ENCODE data around the gene TRIM37.
"Not testable (repeated sequence)": the region's sequence is repeated elsewhere in the genome, so short reads cannot be mapped to it uniquely, and the experiment has no call there.

TRIM37 gene

DNA sequence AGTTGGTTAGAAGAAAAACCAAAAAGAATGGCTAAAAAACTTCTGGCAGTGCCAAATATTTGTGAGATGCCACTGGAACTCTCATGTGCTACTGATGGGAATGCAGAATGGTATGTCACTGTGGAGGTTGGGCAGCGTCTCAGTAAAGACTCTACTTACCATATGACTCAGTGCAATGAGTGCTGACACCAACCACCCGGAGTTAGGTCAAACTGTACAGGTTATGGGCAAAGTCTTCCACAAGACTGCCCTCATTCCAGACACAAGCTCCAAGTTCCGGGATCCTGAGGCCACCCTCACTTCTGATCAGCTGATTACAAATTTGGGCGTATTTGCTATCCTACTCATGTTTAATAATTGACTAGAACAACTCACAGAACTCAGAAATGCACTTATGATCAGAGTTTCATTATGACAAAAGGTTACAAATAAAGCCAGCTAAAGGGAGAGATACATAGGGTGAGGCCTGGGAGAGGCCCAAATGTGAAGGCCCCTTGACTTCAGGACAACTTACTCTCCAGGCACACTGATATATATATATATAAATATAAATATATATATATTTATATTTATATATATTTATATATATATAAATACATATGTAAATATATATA lies 114.9 kb downstream of the TRIM37 start:
- DNase-seq, result no peak

DNA sequence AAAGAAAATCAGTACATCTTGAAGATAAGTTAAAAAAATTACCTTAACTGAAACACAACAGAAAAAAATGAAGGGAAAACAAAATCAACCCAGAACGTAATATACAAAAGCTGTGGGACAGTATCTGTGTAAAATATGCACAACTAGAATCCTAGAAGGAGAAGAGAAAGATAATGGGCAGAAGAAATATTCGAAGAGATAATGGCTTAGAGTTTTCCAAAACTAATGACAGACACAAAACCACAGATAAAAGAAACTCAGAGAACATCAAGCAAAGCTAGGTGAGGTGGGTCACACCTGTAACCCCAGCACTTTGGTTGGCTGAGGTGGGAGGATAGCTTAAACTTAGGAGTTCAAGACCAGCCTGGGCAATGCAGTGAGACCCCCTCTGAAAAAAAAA lies 117.1 kb downstream of the TRIM37 start:
- no peak for DNase-seq

DNA sequence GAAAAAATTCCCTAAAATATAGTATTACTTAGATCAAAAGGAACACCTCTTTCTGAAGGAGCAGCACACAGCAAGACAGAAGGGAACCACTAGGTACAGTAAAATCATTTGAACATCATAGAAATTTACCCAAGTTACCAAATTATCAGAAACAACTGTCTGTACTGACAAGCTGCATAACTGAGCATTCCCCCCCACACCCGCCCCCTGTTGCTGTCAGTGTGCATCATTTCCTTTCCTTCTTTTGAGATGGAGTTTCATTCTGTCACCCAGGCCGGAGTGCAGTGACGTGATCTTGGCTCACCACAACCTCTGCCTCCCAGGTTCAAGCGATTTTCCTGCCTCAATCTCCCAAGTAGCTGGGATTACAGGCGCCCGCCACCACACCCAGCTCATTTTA lies 120.7 kb downstream of the TRIM37 start:
- no peak for DNase-seq

DNA sequence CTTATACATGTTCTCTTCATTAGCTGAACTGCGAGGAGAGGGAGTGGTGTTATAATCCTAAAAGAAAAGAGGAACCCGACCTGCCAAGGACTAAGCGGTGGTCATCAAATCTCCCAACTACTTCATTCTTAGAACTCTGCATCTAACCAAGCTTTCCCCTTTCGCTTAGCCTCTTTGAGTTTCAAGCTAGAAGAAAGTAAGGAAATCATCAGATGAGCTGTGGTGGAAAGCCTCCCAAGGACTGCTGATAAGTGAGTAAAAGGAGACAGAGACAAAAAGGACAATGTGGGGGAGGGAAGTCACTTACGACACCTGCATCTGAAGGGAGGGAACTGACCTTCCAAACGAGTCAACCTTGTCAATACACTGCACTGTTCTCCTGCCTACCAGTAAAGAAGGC lies 121.3 kb downstream of the TRIM37 start:
- DNase-seq, result no peak

DNA sequence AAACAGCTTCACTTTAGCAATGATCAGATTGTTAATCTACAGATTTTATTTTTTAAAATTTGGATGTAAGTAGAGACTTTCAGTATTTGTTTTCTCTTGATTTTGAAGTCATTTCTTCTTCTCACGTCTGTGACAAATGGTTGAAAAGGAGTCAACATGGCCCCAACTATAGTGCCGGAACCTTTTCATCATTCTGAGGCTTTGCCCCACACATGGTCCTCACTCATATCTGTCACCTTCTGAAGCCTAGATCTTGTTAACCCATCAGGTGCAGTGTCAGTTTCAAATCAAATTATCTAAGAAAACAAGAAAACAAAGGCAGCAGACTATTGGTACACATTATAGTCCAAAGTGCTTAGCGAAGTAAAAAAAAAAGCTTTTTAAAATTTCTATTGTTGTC lies 124.1 kb downstream of the TRIM37 start:
- no peak for DNase-seq

DNA sequence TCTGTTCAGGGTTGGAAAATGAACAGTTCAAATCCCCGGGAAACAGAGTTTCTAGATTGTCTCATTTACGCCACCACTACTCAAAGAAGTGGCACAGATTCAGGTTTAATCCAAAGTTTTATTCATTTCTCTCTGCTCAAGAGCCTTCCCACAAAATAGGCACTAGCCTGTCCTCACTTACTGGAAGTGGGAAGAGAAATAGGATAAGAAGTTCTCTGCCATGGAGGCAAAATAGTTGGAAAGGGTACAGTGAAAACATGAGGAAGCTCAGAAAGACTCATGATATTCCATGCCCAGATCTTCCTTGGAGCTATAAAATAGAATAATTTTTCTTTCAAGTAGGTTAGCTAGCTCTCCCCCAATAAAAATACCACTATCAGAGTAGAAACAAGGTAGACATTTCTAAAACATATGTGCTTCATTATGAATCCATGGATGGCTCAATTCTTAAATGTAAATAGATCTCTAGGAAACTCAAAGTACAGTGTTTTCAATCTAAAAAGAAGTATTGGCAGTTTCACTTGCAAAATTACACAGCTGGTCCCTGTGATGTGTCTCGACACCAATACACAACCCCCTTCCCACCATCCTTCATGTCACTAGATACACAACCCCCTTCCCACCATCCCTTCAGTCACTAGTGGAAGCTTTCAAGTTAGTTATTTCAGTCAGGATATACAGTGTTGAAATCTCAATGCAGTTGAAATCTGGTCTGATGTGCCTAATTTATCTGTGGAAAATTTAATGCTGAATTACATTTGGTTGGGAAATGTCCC lies 125.8 kb downstream of the TRIM37 start:
- DNase-seq, result no peak

DNA sequence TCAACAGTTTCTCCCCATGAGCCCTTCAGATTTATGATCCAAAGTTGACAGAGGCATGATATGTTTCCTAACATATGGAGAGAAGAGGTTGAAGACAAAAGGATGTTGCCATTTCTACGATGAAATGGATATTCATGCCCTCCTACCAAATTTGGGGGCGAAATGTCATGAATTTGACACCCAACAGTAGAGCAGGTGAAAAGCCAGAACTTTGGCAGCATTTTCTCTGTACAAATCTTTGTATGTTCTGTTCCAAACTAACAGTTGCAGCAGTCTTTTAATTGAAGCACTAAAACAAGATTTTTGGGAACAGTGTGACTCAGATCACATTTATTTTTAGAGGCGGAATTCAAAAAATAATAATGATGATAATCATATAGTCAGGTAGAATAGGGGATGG lies 130.1 kb downstream of the TRIM37 start:
- DNase-seq, result no peak

DNA sequence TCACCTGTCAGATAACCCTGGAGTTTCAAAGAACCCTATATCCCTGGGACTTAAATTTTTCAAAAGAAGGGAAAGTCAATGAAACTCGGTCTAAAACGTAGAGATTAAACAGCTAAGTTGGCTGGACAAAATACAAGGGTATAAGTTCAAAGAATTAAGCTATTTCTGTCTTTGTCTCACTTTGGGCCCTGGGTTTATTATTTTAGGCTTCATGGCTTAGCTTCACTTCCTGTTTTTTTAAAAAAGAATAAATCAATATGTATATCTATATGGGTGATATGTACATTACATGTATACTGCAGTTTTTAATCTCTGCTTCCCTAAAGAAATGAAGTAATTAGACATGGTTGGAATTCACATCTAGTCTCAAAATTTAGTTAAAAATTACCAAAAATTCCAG lies 132.3 kb downstream of the TRIM37 start:
- no peak for DNase-seq

DNA sequence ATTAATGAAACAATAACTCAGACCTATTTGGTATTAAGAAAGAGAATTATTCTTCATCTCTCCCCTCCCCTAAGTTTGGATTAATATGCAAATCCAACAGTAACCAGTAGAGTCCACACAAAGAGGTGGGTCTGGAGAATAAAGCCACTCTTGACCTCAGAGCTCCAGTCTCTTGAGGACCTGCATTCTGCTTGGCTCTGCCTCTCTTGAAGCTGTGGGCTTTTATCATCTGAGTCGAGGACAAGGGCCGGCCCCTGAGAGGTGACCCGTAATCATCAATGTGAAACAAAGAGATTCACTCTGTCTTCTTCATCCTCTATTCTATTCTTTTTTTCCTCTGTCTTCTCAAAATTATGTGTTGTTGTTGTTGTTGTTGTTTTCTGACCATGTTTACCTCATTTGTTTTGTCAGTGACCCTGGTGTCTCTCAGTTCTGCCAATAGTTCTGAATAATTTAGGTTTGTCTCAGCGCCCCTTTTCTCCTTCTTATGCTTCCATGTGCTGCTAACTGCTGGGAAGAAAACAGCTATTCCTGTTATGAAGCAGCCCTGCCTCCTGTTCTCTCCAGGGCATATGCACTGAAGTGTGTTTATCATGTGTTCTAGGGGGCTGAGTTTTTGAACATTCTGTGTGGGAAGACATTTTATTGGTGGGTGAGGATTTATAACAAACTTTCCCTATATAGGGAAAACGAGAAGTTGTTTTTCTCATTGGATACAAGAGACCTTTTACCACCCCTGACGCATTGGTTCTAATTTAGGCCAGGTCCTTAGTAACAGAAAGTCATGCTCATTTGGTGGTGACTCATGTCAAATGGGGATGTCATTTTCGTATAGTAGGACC lies 135.8 kb downstream of the TRIM37 start:
- no peak for DNase-seq

DNA sequence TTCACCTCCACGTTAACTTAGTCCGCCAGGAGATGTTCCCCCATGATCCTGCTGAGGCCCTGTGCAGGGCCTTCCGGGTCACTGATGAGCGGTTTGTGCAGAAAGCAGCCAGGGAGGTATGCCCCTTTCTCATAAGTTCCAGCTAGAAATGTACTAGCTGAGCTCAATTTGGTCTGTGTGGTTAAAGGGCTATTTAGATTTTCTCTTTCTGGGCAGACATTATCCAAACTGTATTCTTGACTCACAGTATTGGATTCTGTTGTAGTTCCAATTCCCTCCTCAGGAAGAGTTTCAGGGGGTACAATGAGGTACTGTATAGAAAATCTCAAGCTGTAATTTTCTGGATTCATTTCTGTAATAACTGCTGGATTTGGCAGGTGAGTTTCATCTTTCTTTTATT lies 137.1 kb downstream of the TRIM37 start:
- DNase-seq, result no peak

DNA sequence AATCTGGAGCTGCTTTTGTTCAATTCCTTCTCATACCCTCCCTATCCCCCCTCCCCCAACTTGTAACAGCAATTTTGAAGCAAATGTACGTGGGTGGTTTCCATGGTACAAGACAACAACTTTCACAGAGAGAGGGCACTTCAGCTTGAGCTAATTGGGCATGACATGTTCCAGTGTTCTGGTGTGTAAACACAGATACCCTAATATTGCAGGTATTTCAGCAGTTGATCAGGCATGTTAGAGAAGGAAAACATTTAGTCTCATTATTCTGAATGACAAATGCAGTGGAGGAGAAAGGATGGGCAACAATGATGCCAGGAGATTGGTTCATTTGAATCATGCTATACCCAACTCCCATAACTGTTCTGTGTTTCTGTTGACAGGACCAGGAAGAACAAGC lies 137.5 kb downstream of the TRIM37 start:
- DNase-seq, result no peak

DNA sequence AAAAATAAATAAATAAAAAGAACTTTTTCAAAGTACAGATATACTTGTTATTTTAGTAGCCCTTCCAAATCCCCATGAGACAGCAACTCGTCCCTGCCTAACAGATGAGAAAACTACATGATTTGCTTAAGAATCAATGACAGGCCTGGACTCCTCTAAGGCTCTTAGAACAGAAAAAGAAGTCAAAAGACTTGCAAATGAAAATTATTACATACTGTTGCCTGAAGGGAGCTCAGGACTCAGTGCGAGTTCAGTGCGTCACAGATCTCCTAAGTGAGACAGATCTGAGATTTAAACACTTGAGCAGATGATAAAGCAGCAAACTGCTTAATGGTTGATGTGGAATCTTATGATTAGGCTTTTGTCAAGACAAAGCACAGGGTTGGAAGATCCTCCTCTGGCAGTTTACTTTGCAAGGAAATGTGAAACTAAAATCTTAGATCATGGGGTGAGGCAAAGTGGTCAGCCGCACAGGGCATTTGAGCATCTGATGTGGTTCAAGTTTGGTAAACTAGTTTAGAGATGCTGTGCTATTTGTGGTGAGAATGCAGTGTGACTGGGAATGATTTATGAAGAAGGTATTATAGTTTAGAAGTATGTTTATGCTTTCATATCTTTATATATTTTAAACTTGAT lies 138.1 kb downstream of the TRIM37 start:
- peak; percentile 56 for DNase-seq

DNA sequence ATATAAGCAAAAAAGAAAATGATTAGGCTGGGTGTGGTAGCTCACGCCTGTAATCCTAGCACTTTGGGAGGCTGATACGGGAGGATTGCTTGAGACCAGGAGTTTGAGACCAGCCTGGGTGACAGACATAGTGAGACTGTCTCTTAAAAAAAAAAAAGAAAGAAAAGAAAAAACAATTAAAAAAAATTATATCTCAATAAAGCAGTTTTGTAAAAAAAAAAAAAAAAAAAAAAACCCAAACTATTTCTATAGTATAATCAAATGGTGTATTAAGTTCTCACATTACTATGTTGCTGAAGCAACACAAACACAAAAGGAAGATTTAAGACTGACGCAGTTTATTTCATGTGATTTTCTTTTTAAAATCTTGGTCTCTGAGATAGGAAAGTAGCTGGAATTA lies 140.5 kb downstream of the TRIM37 start:
- no peak for DNase-seq

DNA sequence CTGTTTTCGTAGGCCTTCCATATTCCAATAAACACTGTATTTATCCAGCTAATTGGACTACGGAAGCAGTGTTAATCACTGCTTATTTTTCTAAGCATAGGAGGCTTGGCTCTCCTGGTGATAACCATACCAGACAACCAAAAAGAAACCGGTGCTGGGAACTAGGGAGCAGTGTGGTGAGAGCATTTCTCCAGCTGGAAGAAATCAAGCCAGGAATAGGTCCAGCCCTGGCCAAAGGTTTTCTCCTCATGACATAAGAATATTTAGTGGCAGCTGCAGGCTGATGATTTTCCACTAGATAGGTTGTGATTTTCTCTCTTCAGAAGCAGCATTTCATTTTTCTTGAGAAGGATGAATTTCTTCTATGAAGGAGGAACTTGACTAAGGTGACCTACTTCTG lies 141.5 kb downstream of the TRIM37 start:
- DNase-seq, result no peak

DNA sequence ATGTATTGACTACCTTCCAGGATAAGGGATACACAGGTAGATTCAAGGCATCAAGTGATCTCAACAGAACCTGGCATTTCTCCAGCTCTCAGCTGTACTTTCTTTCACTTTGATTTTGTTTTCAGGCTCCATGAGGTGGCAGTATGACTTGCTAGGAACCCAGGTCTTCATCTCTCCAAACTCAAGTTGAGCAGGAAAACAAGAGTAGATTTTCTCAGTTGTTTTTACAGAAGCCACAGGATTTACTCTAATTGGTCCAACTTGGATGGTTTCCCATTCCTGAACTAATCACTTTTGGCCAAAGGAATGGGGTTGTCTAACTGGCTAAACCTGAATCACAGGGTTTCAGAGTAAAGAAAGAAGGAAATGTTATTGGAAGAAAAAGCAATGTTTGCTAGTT lies 146.6 kb downstream of the TRIM37 start:
- no peak for DNase-seq

DNA sequence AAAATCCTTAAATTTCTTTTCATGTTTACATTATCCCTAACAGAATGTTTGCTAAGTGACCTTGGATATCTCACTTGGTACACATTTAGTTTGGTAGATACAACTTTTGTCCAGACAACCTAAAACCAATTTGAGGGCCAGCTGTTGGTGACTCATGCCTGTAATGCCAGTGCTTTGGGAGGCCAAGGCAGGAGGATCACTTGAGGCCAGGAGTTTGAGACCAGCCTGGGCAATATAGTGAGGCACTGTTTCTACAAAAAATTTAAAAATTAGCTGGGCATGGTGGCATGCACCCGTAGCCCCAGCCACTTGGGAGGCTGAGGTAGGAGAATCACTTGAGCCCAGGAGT lies 149.0 kb downstream of the TRIM37 start:
- DNase-seq, result not testable (repeated sequence)

DNA sequence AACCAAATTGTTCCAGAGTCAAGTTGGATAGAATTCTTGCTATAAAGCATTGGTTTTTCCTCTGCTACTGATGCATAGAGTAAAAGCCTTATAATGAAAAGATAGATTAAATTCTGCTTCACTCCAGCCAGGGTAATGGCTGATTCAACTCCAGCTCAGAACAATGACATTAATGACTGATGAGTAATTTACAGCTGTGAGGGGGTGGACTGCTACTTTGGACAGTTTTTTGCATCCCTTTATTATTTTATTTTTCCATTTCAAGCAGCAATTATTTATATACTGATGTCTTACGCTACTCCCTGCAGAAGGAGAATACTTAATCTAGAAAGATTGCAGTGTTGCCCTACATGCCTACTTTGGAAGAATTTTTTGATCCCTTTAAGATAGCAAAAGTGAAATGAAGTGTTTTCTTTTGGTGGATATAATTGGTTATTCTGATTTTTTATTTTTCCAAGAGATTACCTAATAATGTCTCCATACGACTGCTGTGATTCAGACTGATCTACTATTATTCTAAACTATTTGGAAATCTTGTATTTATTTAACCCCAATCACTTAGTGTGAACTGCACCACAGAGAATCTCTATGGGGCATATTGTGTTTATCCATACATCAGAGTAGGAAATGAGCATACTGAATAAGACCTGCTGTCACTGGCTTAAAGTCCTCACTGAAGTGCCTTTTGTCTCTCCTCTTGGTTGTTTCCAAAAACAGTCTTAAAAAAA lies 149.5 kb downstream of the TRIM37 start:
- no peak for DNase-seq

DNA sequence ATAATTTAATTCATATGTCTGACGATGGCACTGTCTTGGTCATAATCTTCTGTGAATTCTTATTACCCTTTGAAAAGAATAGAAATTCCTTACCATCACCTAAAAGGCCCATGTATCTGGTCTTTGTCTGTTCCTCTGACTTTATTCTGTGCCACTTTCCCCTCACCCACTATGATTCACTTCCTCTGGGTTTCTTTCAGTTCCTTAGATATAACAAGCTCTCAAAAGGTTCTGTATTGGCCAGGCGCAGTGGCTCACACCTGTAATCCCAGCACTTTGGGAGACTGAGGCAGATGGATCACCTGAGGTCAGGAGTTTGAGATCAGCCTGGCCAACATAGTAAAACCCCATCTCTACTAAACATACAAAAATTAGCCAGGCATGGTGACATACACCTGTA lies 152.3 kb downstream of the TRIM37 start:
- DNase-seq, result not testable (repeated sequence)

DNA sequence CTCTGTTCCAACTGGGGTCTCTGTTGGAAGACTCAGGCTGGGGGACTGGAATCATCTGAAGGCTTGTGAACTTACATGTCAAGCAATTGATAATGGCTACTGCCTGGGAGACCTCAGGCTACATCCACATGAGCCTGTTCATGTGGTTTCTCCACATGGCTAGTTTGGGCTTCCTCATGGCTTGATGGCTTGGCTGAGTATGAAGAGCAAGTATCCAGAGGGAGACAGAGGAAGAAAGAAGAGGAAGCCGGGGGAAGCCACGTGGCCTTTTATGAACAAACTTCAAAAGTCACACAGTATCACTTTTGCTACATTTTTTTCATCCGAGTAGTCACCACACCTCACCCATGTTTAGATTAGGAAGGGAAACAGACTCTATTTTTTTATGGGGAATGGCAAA lies 158.9 kb downstream of the TRIM37 start:
- no peak for DNase-seq

DNA sequence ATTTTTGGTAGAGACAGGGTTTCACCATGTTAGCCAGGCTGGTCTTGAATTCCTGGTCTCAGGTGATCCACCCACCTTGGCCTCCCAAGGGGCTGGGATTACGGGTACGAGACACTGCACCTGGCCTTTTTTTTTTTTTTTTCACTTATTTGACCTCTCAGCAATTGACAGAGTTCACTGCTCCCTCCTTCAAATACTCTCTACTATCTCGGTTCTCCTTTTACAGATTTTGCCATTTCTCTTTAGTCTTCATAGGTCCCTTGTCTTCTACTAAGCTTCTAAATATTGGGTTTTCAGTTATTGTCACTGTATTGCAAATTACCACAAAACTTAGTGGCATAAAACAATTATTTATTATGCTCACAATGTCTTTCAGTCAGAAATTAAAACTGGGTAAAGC lies 159.3 kb downstream of the TRIM37 start:
- no peak for DNase-seq

DNA sequence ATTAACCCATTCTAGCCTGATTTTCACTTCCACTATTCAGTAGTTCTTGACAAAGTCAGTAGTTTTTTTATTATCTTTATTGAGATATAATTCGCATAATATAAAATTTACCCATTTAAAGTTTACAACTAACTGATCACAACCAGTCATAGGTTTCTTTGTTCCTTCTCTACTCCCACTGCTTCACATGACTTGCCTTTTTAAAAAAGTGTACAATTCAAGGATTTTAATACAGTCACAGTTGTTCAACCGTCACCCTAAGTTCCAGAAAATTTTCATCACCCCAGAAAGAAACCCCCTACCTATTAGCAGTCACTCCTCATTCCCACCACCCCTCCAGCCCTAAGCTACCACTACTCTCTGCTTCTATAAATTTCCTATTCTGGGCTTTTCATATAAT lies 162.5 kb downstream of the TRIM37 start:
- no peak for DNase-seq

DNA sequence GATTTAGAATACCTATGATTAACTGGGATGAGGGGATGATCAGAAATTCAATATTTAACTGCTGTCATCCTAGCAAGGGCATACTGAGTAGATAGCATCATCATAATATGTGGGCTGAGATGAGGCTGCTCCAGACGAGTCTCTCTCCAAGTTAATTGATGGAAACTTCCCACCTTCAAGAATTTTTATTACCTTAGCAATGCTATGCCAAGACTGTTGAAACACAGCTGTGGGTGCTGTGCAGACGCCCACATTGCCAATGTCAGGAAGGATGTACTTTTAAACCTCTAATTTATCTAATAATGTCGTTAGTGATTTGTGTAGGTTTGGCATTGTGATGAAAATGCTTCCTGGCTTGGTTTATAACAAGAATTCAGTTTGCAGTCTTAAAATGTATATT lies 170.4 kb downstream of the TRIM37 start:
- DNase-seq, result no peak

DNA sequence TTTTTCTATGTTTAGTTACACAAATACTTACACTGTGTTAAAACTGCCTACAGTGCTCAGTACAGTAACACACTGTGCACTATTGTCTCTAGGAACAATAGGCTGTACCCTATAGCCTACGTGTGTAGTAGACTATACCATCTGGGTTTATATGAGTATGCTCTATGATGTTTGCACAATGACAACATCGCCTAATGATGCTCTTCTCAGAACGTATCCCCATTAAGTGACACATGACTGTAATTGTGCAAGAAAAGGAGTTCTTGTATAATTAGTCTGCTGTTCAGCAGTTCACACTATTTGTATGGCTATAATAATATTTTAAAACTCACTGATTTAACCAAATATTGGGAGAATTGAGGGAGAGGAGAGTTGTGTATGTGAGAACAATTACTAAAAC lies 173.7 kb downstream of the TRIM37 start:
- DNase-seq, result no peak

All from femur (tissue), 1 donor.